GM04503 (cell line): Measurements from ENCODE around the gene PHF14.

Experiments used
- DNase-seq: peaks from one replicate; pipeline ENCODE4 v3.0.0-alpha.2; 2012; ENCODE audit warnings: low read depth

Gene PHF14

GRCh38 chr7:11208883-11209465 lies 235.3 kb downstream of the PHF14 start:
- no peak for DNase-seq

DNA sequence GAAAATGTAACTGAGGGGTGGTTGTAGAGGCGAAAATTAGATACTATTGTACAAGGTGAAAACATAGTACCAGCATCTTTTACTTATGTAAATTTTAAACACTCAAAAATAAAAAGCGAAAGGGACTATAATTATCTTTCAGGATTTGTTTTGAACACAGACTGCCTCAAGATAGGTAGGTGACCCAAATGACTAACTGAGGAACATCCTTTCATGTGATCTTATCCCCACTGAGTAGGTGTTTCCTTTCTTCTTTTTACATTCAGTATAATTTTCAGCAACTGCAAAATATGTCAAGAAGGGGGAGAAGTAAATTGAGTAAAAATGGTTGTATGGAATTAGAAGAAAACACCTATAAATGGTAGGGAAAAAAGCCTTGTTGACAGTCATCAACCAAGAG lies 236.7 kb downstream of the PHF14 start:
- no peak for DNase-seq

DNA sequence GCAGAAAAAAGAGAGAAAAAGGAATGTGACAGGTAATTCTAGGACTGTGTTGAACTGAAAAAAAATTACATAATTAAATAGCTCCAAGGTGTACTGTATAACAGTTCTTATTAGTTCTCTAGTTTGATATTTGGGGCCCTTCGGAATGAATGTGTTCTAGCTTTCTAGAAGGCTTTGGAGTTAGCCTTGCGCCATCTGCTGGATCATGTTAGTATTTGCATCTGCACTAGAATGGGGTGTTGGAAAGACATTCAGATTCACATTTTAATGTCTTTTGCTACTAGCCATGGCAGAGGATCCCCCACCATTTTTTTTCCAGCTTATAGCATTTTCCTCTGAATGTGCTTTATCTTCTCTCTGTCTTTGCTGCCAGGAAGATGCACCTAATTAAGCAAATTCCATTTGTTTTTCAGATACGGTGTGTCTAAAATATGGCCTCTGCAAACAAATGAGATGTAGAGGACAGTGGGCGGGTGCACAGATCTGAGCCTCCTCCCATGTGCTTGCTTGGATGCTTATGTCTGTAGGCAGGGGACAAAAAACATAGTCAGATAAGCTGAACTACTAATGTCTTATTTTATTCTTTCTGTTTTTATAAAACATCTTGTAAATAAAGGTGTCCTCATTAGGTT lies 238.5 kb downstream of the PHF14 start:
- peak; percentile 21 for DNase-seq

GRCh38 chr7:11212816-11213215 lies 239.1 kb downstream of the PHF14 start:
- peak; percentile 16 for DNase-seq

- no peak for DNase-seq
Measured at GRCh38 chr7:11213266-11213665, 239.6 kb downstream of the PHF14 start.

DNA sequence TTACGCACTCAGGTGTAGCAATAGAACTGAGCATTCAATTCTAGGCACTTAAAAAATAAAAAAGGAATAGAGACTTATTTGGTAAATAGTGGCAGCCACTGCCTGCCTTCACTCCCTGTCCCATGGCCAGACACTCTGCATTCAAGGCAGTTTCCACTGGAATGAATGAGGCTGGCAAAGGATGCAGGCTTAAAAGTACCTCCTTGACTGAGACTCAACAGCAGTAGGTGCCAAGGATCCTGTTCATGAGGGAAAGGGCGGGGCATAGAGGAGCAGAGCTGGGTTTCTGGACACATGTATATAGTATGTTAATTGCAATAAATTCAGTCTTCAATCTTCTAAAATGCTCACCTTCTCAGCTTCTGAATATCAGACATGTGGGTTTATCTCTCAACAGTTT lies 242.6 kb downstream of the PHF14 start:
- no peak for DNase-seq

GRCh38 chr7:11217848-11218565 lies 244.3 kb downstream of the PHF14 start:
- DNase-seq = no peak
